Uterus (tissue), 4 donors: ENCODE data around the gene ARMH1. TPM values are rescaled to one million over a fixed set of nuclear protein-coding genes. Genes with fewer than 3 reads are reported as not detected.

Experiments
- DNase-seq, 2 donors: peaks; one replicate each; pipeline ENCODE4 v3.0.0-alpha.2; 2019 to 2020
- H3K27ac ChIP-seq, 2 donors: fragments of 200-600 bp; sonication (generic); 1 replicate in 1 of 2; 2 replicates in 1 of 2; pipeline ENCODE4 v1.5.1; 2016 to 2018
- H3K27me3 ChIP-seq, 2 donors: fragments of 200-600 bp; sonication (generic); one replicate each; pipeline ENCODE4 v1.5.1; 2018 to 2019; ENCODE audit warnings: control low read depth in 1 of 2
- H3K36me3 ChIP-seq, 2 donors: fragments of 200-600 bp; sonication (generic); one replicate each; pipeline ENCODE4 v1.5.1; 2019; ENCODE audit warnings: control low read depth in 1 of 2
- H3K4me1 ChIP-seq, 2 donors: fragments of 200-600 bp; sonication (generic); one replicate each; pipeline ENCODE4 v1.5.1; 2018 to 2019; ENCODE audit warnings: control low read depth in 1 of 2
- H3K4me3 ChIP-seq, 2 donors: fragments of 200-600 bp; sonication (generic); 1 replicate in 1 of 2; 2 replicates in 1 of 2; pipeline ENCODE4 v1.5.1; 2018 to 2019; ENCODE audit warnings: mild to moderate bottlenecking in 1 of 2
- H3K9me3 ChIP-seq, 2 donors: fragments of 200-600 bp; sonication (generic); one replicate each; pipeline ENCODE4 v1.5.1; 2019; ENCODE audit warnings: control low read depth in 1 of 2
- POLR2A ChIP-seq, 2 donors: fragments of 450-650 bp; IDR thresholded peaks; one replicate each; pipeline ENCODE4 v1.6.1; 2016; ENCODE audit warnings: antibody characterized with exemption in 2 of 2, mild to moderate bottlenecking in 1 of 2, moderate library complexity in 1 of 2
- intact Hi-C: fragments of 100-400 bp; cut with DNase I; formaldehyde crosslinking; loops from one replicate; pipeline ENCODE4 v1.15.1; 2023; ENCODE audit warnings: low total_unique reads
- total RNA-seq, 4 donors: library from RNA; depleted of rRNA in 3 of 4; stranded (reverse); fragments of >200 nt in 3 of 4; gene quantifications; one replicate each; pipeline versions ENCODE4 v1.1.0 to v1.2.4, GENCODE V29; 2014 to 2023
- TF ChIP-seq, protein P1 (sequence below), 4 experiments: fragments of 200-600 bp in 2 of 4; fragments of 450-650 bp in 2 of 4; sonication (generic) in 2 of 4; IDR thresholded peaks; one replicate each; pipeline ENCODE4 v1.5.1; 2016 to 2019; ENCODE audit warnings: antibody characterized with exemption in 4 of 4, mild to moderate bottlenecking in 2 of 4, moderate library complexity in 1 of 4
- donor health status: DM: yes; HTN: yes; CAD: no.

Gene ARMH1
- total RNA-seq, 4 donors from 2014 or later: 2.7 to 7.7 (median 5.2) TPM; not detected in 1

DNA sequence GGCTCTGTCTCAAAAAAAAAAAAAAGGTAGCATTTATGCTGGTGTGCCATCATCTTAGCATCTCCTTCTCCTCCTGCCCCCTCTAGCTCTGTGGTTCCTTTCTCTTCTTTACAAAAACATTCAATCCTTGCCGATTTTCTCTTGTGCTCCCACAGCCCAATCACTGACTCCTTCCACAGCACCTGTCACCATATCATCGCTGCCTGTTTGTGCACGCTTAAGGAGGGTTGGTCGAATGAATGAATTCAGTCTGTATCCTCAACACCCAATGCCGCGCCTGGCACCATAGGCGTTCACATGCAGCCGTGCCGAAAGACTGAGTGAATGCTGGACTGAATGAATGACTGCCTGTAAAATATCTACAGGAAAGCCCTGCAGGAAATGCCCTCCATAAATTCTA lies 48.5 kb downstream of the ARMH1 start:
- intact Hi-C loops: loop anchor here (10.0 kb wide), 1 partner anchor 122 kb away; the partner anchor contains the start of gene PTCH2
- no peaks in the 10 kb centered on the region for H3K27me3 ChIP-seq
- no peaks in the 10 kb centered on the region for H3K9me3 ChIP-seq
- no peak for DNase-seq
- TF ChIP-seq, protein P1, sequence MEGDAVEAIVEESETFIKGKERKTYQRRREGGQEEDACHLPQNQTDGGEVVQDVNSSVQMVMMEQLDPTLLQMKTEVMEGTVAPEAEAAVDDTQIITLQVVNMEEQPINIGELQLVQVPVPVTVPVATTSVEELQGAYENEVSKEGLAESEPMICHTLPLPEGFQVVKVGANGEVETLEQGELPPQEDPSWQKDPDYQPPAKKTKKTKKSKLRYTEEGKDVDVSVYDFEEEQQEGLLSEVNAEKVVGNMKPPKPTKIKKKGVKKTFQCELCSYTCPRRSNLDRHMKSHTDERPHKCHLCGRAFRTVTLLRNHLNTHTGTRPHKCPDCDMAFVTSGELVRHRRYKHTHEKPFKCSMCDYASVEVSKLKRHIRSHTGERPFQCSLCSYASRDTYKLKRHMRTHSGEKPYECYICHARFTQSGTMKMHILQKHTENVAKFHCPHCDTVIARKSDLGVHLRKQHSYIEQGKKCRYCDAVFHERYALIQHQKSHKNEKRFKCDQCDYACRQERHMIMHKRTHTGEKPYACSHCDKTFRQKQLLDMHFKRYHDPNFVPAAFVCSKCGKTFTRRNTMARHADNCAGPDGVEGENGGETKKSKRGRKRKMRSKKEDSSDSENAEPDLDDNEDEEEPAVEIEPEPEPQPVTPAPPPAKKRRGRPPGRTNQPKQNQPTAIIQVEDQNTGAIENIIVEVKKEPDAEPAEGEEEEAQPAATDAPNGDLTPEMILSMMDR (IDR thresholded peaks at IDR 0.05): no peak
- no peak for TF ChIP-seq POLR2A (IDR thresholded peaks at IDR 0.05)
- no peak overlapping the region for H3K4me3 ChIP-seq
- no peaks in the 10 kb centered on the region for H3K36me3 ChIP-seq
- H3K27ac ChIP-seq: no peak overlapping the region
- no peaks in the 10 kb centered on the region for H3K4me1 ChIP-seq

DNA sequence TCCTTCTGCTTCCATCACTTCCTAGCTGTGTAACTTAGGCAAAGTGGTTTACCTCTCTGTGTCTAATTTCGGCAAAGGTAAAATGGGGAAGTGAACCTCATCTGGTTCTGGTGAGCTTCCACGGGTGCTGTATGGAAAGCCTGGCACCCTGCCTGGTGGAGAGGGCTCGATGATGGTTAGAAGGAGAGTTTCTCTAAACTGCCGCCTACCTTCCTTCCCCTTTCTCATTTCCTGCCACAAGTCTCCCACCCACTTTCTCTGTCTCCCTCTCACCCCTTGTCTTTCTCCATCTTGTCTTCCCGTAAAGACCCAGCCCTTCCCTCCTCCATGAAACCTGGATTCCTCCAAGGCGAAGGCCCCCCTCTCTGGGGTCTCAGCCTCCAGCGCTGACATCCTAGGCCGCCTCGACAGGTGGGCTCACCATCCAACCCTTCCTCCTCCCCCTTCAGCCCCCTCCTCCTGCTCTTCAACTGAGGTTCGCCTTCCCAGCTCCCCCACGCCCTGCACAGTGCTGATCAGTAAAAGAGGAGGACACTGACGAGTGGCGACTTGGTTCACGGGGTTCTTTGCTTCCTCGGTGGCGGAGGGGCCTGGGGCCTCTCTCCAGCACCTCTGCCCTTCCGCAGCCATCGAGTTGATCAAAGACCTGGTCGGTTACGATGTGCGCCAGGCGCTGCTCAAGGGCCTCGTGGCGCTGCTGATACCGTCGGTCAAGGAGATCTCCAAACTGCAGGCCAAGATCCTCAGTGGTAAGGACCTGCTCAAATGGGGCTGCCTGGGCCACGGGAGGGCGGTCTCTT lies 49.2 kb downstream of the ARMH1 start:
- intact Hi-C loops: loop anchor here (10.0 kb wide), 1 partner anchor 121 kb away; the partner anchor contains the start of gene PTCH2
- TF ChIP-seq, protein P1 (IDR thresholded peaks at IDR 0.05): no peak
- no peak for TF ChIP-seq POLR2A (IDR thresholded peaks at IDR 0.05)
- DNase-seq: no peak
- Histone ChIP-seq H3K36me3 (no peaks in the 10 kb centered on the region), H3K9me3 (no peaks in the 10 kb centered on the region), H3K27ac (no peak overlapping the region), H3K27me3 (no peaks in the 10 kb centered on the region), H3K4me3 (no peak overlapping the region), H3K4me1 (no peaks in the 10 kb centered on the region)

DNA sequence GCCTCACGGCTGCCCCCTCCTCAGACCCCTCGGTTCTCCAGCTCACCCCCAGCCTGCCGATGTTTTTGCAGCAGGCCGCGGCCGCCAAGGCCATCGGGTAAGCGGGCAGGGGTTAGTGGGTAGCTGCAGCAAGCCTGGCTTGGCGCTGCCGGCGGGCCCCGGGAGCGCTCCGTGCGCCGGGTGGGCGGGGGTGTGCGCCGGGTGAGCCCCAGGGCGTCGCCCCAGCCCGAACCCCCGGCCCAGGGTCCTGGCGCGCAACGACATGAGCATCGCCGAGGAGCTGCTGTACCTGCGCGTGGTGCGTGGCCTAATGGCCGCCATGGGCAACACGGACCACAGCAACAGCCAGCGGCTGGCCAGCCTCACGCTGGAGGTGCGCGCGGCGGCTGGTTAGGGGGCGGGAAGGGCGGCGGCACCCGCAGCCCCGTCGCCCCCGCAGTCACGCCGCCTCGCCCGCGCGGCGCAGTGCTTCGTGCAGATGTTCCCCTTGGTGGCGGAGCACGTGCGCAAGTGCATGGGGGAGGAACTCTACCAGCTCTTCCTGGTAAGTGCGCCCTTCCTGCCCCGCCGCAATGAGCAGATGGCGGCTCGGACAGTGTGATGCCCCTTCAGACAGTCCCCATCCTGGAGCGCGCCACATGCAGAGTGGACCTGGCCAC lies 49.9 kb downstream of the ARMH1 start:
- Histone ChIP-seq H3K27ac (no peak overlapping the region), H3K36me3 (no peaks in the 10 kb centered on the region)
- intact Hi-C loops: loop anchor here (10.0 kb wide), 1 partner anchor 120 kb away; the partner anchor contains the start of gene PTCH2

DNA sequence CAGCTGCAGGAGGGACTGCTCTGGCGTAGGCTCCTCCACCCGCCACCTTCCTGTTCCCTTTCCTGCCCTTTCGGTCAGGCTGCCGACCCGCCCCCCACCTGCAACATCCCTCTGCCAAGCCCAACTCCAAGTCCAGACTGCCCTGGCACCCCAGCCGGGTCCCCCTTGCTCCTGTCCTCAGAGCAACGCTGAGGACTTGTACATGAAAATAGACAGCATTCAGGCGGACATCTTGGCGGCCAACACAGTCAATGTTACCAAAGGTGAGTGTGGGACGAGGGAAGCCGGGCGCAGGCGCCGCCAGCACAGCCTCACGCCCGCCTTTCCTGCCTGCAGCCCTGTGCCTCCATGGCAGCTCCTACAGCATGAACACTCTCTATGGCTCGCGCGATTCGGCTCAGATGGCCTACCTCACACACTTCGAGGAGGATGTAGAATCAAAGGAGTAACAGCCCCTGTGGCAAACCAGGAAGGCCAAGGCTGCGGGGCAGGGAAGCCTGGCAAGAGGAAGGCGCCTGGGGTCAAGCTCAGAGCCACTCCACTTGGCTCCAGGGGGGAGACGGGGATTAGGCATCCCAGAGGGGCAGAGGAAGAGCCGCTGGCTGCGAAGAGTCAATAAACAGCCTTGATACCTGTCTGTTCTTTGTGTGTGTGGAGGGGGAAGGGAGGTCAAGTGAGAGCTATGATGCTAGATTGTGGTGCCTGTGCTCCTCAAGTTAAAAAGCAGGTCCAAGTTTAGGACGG lies 50.6 kb downstream of the ARMH1 start:
- no peaks in the 10 kb centered on the region for H3K4me1 ChIP-seq
- TF ChIP-seq, protein P1 (IDR thresholded peaks at IDR 0.05): no peak
- no peak for TF ChIP-seq POLR2A (IDR thresholded peaks at IDR 0.05)
- H3K36me3 ChIP-seq: no peaks in the 10 kb centered on the region
- H3K9me3 ChIP-seq: no peaks in the 10 kb centered on the region
- H3K27ac ChIP-seq: no peak overlapping the region
- no peak for DNase-seq
- H3K27me3 ChIP-seq: no peaks in the 10 kb centered on the region
- intact Hi-C loops: loop anchor here (10.0 kb wide), 1 partner anchor 120 kb away; the partner anchor contains the start of gene PTCH2
- no peak overlapping the region for H3K4me3 ChIP-seq

More for the DNA sequence above, 49.9 kb downstream of the ARMH1 start:
- no peak for DNase-seq
- no peaks in the 10 kb centered on the region for H3K27me3 ChIP-seq
- no peaks in the 10 kb centered on the region for H3K9me3 ChIP-seq
- H3K4me3 ChIP-seq: no peak overlapping the region
- no peak for TF ChIP-seq POLR2A (IDR thresholded peaks at IDR 0.05)
- TF ChIP-seq, protein P1 (IDR thresholded peaks at IDR 0.05): no peak
- H3K4me1 ChIP-seq: no peaks in the 10 kb centered on the region
